ENCODE data around the gene NDUFAB1.

DNA sequence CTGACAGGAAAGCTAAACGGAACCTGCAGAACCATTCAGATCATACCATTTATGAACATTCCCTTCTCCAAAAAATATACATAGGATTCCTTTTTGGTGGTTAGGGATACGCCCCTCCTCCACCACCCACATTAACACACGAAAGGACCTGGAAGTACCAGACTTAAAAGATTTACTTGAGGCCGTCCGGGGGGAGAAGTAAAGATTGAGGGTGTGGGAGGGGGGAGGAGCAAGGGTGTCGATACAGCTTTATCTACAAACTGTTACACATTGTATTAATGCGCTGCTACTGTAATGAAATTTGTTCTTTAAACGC is 44.5 kb upstream of the NDUFAB1 start:
- TF ChIP-seq POLR2A (IDR thresholded peaks at IDR 0.05; ENCODE audit: low read depth) (no peak), POLR2AphosphoS5 (IDR thresholded peaks at IDR 0.05) (no peak), EP300 (IDR thresholded peaks at IDR 0.05) (no peak)
- TF ChIP-seq, protein P1, sequence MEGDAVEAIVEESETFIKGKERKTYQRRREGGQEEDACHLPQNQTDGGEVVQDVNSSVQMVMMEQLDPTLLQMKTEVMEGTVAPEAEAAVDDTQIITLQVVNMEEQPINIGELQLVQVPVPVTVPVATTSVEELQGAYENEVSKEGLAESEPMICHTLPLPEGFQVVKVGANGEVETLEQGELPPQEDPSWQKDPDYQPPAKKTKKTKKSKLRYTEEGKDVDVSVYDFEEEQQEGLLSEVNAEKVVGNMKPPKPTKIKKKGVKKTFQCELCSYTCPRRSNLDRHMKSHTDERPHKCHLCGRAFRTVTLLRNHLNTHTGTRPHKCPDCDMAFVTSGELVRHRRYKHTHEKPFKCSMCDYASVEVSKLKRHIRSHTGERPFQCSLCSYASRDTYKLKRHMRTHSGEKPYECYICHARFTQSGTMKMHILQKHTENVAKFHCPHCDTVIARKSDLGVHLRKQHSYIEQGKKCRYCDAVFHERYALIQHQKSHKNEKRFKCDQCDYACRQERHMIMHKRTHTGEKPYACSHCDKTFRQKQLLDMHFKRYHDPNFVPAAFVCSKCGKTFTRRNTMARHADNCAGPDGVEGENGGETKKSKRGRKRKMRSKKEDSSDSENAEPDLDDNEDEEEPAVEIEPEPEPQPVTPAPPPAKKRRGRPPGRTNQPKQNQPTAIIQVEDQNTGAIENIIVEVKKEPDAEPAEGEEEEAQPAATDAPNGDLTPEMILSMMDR (IDR thresholded peaks at IDR 0.05), result no peak
